ENCODE measurements around the gene GIT1.

DNA sequence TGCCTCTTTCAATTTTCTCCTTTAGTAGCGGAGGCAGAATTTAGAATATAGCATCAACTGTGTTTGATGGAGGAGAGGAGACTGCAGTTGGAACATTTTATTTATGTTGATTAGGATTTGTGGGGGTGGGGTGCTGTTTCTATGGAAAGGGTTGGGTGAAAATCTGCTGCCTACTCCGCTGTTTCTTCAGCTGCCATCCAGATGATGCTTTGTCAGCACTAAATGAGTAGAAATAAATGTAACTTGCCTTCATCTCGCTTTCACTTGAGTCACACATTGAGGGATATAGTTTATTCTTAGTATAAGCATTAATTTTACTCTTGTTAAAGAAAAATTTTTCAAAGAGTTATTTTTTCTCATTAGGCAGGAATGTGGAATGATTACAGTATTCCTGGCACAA lies 64.8 kb downstream of the GIT1 start:
- TF ChIP-seq EZH2 (IDR thresholded peaks at IDR 0.05; ENCODE audit: borderline replicate concordance, low read depth, low read length, poor library complexity, severe bottlenecking), result no peak
- TF ChIP-seq, protein P1, sequence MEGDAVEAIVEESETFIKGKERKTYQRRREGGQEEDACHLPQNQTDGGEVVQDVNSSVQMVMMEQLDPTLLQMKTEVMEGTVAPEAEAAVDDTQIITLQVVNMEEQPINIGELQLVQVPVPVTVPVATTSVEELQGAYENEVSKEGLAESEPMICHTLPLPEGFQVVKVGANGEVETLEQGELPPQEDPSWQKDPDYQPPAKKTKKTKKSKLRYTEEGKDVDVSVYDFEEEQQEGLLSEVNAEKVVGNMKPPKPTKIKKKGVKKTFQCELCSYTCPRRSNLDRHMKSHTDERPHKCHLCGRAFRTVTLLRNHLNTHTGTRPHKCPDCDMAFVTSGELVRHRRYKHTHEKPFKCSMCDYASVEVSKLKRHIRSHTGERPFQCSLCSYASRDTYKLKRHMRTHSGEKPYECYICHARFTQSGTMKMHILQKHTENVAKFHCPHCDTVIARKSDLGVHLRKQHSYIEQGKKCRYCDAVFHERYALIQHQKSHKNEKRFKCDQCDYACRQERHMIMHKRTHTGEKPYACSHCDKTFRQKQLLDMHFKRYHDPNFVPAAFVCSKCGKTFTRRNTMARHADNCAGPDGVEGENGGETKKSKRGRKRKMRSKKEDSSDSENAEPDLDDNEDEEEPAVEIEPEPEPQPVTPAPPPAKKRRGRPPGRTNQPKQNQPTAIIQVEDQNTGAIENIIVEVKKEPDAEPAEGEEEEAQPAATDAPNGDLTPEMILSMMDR (conservative IDR thresholded peaks at IDR 0.05; ENCODE audit: low read depth, low read length), result no peak

Measured in A673 (cell line).